ENCODE data around the gene IRF2BP2.

DNA sequence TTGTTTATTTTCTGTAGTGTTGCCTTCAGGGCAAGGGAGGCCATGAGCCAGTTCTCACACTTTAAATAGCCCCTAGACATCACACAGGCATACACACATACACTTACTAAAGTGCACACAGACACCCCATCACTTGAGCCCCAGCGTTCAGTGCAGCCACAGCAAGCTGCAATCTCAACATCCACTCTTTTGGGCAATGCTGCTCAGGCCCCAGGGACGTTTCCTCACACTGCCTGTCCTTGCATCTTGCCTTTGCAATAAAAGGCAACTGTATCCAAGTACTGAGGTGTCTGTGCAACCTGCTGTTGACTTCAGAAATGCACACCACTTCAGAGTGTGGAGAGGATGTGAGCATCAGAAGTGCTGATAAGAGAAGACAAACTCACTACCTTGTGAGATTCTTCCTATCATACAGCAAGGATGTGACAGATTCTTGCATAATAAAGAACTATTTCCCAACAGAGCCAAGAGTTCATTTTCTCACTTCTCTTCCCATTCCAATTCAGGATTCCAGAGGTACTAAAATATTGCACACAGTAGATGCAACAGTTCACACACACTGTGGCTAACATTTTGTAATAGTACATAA is 36.2 kb downstream of the IRF2BP2 start:
- TF ChIP-seq, protein P1, sequence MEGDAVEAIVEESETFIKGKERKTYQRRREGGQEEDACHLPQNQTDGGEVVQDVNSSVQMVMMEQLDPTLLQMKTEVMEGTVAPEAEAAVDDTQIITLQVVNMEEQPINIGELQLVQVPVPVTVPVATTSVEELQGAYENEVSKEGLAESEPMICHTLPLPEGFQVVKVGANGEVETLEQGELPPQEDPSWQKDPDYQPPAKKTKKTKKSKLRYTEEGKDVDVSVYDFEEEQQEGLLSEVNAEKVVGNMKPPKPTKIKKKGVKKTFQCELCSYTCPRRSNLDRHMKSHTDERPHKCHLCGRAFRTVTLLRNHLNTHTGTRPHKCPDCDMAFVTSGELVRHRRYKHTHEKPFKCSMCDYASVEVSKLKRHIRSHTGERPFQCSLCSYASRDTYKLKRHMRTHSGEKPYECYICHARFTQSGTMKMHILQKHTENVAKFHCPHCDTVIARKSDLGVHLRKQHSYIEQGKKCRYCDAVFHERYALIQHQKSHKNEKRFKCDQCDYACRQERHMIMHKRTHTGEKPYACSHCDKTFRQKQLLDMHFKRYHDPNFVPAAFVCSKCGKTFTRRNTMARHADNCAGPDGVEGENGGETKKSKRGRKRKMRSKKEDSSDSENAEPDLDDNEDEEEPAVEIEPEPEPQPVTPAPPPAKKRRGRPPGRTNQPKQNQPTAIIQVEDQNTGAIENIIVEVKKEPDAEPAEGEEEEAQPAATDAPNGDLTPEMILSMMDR (IDR thresholded peaks at IDR 0.05) = no peak
- TF ChIP-seq EZH2 (IDR thresholded peaks at IDR 0.05; ENCODE audit: borderline replicate concordance, insufficient read depth, low read depth, low read length, poor library complexity, severe bottlenecking) = no peak
